ENCODE measurements around the gene RWDD2A.

The RWDD2A gene

GRCh38 chr6:83160167-83160566 lies 33.0 kb upstream of the RWDD2A start:
- ChIA-PET CTCF (interaction anchor here (1.3 to 1.7 kb wide), 2 partner anchors 93 to 94 kb away, joined by 4 to 8 read pairs; partner anchors contain the start of genes DOP1A and UBE3D), POLR2A (no interaction called here)
- H3K4me3 ChIP-seq (ENCODE audit: low read depth, low read length): no peak overlapping the region
- DNase-seq (ENCODE audit: low read depth, low spot score): no peak
- no peak for TF ChIP-seq CTCF (IDR thresholded peaks at IDR 0.05; ENCODE audit: insufficient read depth, low read length, missing control alignments)

GRCh38 chr6:83167726-83168278 lies 25.4 kb upstream of the RWDD2A start:
- ChIA-PET POLR2A (no interaction called here), CTCF (interaction anchor here (0.9 to 3.0 kb wide), 4 partner anchors 9 to 345 kb away, joined by 3 to 21 read pairs (median 6); partner anchors contain the start of genes DOP1A, PRSS35 and UBE3D)
- no peak for DNase-seq (ENCODE audit: low read depth, low spot score)
- no peak overlapping the region for H3K4me3 ChIP-seq (ENCODE audit: low read depth, low read length)
- no peak for TF ChIP-seq CTCF (IDR thresholded peaks at IDR 0.05; ENCODE audit: insufficient read depth, low read length, missing control alignments)

GRCh38 chr6:83168556-83168955 lies 24.6 kb upstream of the RWDD2A start:
- DNase-seq (ENCODE audit: low read depth, low spot score): no peak

GRCh38 chr6:83169106-83169505 lies 24.1 kb upstream of the RWDD2A start:
- ChIA-PET CTCF (interaction anchor here (2.7 kb wide), 1 partner anchor 103 kb away, joined by 19 read pairs; the partner anchor contains the start of genes DOP1A and UBE3D), POLR2A (no interaction called here)

More at GRCh38 chr6:83168556-83168955, 24.6 kb upstream of the RWDD2A start:
- no peak for TF ChIP-seq CTCF (IDR thresholded peaks at IDR 0.05; ENCODE audit: insufficient read depth, low read length, missing control alignments)
- no peak overlapping the region for H3K4me3 ChIP-seq (ENCODE audit: low read depth, low read length)
- ChIA-PET CTCF (interaction anchor here (1.9 kb wide), 1 partner anchor 344 kb away, joined by 4 read pairs; the partner anchor contains the start of gene PRSS35), POLR2A (no interaction called here)

DNA sequence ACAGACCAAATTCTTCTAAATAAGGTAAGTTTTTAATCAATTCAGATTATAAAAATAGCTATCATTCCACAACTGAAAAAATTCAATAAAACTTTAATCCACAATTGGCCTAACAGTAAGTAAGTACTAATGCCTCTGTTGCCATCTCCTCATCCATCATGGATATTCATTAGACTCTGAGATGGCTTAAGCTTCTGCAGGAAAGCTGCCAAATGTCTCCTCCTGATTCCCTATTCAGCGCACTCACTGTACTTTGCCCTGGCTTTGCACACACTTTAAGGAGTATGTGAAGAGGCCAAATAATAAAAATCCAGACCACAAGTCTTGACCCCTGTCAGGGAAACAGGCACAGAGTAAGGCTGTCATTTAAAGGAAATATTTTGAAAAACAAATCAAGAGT lies 23.6 kb upstream of the RWDD2A start:
- ChIA-PET CTCF (interaction anchor here (2.7 kb wide), 1 partner anchor 103 kb away, joined by 19 read pairs; the partner anchor contains the start of genes DOP1A and UBE3D), POLR2A (no interaction called here)

More at GRCh38 chr6:83169106-83169505, 24.1 kb upstream of the RWDD2A start:
- TF ChIP-seq CTCF (IDR thresholded peaks at IDR 0.05; ENCODE audit: insufficient read depth, low read length, missing control alignments): no peak
- DNase-seq (ENCODE audit: low read depth, low spot score): no peak
- no peak overlapping the region for H3K4me3 ChIP-seq (ENCODE audit: low read depth, low read length)

More for the DNA sequence above, 23.6 kb upstream of the RWDD2A start:
- TF ChIP-seq CTCF (IDR thresholded peaks at IDR 0.05; ENCODE audit: insufficient read depth, low read length, missing control alignments): no peak
- no peak overlapping the region for H3K4me3 ChIP-seq (ENCODE audit: low read depth, low read length)
- DNase-seq (ENCODE audit: low read depth, low spot score): no peak
